ENCODE data around the gene FOSB. TPM values are rescaled to one million over a fixed set of nuclear protein-coding genes. Genes with fewer than 3 reads are reported as not detected.

FOSB gene
- total RNA-seq, 4 donors from 2014 or later, result 306 to 713 (median 395) TPM

DNA sequence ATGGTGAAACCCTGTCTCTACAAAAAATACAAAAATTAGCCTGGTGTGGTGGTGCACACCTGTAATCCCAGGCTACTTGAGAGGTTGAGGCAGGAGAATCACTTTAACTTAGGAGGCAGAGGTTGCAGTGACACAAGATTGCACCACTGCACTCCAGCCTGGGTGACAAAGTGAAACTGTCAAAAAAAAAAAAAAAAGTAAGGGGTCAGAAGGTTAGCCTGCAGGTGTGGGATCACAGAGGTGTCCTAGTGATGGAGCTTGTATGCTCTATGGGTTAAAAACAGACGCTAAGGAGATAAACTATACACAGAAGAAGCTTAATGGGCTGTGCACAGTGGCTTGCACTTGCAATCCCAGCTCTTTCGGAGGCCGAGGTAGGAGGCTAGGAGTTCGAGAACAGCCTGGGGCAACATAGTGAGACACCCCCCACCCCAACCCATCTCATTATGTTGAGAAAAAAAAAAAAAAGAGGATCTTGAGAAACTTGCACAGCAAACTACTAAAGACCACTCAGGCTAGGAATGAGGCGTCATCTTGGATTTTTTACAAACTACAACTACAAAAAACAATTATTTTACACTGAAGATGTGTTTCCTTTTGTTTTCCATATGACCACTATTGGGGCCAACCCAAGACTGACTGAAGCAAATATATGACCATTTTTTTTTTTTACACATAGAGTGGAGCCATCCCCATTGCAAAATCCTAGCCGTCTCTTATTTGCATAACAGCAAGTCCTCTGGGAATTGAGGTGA, 7.9 kb downstream of the FOSB start:
- DNase-seq (ENCODE audit: low spot score), result no peak
- TF ChIP-seq, protein P1, sequence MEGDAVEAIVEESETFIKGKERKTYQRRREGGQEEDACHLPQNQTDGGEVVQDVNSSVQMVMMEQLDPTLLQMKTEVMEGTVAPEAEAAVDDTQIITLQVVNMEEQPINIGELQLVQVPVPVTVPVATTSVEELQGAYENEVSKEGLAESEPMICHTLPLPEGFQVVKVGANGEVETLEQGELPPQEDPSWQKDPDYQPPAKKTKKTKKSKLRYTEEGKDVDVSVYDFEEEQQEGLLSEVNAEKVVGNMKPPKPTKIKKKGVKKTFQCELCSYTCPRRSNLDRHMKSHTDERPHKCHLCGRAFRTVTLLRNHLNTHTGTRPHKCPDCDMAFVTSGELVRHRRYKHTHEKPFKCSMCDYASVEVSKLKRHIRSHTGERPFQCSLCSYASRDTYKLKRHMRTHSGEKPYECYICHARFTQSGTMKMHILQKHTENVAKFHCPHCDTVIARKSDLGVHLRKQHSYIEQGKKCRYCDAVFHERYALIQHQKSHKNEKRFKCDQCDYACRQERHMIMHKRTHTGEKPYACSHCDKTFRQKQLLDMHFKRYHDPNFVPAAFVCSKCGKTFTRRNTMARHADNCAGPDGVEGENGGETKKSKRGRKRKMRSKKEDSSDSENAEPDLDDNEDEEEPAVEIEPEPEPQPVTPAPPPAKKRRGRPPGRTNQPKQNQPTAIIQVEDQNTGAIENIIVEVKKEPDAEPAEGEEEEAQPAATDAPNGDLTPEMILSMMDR (IDR thresholded peaks at IDR 0.05), result no peak
- ATAC-seq (ENCODE audit: low FRiP score), result no peak

DNA sequence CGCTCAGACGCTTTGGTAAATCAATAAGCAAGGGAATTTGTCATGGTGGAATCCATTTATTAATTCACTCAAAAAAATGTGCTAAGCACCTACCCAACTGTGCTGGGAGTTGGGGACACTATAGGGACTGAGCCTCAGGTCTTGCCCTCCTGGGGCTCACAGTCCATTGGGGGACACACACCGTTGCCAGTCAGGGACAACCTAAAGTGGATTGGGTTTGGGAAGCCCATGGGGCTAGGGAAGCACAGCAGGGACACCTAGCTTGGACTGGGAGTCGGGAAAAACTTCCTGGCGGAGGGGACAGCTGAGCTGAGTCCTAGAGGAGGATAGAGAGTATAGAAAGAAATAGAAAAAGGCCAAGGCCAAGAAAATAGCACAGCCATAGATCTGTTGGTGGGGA, 8.5 kb downstream of the FOSB start:
- TF ChIP-seq, protein P1 (IDR thresholded peaks at IDR 0.05), result no peak
- ATAC-seq (ENCODE audit: low FRiP score) (no peak), DNase-seq (ENCODE audit: low spot score) (no peak)

DNA sequence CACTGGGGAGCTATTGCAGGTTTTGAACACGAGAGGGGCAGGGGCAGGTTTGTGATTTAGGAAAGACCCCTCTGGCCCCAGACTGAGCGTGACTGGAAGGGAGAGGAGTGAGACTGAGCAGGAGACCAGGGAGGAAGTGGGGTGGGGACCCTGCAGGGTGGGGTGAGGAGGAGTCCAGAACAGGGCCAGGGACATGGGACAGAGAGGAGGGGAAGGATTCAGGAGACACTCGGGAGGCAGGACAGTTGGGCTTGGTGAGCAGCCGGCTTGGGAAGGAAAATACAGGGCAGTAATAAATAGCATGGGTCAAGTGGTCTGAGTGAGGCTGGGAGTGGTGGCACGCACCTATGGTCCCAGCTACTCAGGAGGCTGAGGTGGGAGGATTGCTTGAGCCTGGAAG, 9.4 kb downstream of the FOSB start:
- TF ChIP-seq, protein P1 (IDR thresholded peaks at IDR 0.05), result no peak

DNA sequence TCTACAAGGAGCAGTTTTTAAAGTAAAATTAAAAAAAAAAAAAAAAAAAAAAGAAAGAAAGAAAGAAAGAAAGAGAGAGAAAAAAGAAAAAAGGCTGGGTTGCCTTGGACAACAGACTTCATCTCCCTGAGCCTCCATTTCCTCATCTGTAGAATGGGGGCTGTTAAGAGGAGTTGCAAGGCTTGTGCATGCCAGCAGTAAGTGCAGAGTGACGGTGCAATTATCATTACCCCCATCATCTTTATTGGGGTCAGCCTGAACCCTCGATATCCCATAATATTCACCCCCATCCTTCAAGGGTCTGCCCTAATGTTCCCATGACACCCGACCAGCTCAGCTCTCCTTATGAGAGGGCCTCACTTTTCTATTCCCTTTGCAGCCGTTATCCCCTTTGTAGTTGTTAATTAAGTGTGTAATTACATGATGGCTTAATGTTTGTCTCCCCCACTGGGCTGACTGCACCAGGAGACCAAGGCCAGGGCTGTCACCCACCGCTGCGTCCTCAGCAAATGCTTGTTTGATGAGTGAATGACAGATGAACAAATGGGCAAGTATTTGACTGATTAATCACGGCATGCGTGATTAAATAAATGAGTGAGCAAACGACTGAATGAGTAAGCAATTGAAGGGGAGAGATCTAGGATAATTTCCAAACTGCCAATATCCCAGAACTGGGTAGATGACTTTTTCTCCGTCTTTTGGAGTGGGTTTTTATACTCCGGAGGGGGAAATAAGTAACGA, 10.1 kb downstream of the FOSB start:
- DNase-seq (ENCODE audit: low spot score) (no peak), ATAC-seq (ENCODE audit: low FRiP score) (peak; percentile 19)
- TF ChIP-seq, protein P1 (IDR thresholded peaks at IDR 0.05), result no peak

More for the DNA sequence above, 9.4 kb downstream of the FOSB start:
- DNase-seq (ENCODE audit: low spot score) (no peak), ATAC-seq (ENCODE audit: low FRiP score) (no peak)

DNA sequence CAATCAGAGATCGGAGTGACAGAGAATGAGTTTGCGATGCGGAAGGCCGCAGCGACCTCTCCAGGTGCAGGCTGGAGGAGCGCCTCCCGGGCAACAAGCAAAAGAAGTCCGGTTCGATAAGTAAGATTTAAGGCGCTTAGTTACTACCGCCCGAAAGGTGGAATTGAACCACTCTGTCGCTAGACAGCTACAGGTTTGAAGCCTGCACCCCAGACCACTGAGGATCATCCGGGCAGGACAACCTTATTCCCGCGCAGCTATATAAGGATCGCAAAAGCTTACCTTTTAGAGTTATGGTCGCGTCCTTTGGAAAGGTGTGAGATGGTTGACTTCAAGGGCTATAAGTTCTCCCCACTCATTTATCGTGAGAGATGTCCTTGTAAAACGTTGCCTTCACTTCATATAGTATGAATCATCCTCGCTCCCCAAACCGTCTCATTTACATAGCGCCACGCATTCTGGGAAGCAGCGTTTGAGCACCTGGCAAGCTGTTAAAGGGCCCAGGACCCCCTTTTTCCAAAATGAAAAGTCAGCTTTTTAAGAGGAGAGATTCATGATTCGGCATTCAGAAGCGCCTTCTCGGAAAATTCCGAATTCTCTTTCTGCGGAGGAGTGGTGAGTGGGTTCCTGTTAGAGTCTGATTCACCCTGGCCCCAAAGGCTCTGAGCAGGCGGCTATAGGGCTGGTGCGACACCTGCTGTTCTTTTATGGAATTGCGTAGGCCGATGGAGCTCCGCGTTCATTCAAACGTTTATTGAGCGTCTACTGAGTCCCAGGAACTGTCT, 10.8 kb downstream of the FOSB start:
- TF ChIP-seq, protein P1 (IDR thresholded peaks at IDR 0.05), result peak in 2 of 3 donors; percentile 90 to 93
- ATAC-seq (ENCODE audit: low FRiP score) (peak; percentile 60), DNase-seq (ENCODE audit: low spot score) (peak; percentile 78)

DNA sequence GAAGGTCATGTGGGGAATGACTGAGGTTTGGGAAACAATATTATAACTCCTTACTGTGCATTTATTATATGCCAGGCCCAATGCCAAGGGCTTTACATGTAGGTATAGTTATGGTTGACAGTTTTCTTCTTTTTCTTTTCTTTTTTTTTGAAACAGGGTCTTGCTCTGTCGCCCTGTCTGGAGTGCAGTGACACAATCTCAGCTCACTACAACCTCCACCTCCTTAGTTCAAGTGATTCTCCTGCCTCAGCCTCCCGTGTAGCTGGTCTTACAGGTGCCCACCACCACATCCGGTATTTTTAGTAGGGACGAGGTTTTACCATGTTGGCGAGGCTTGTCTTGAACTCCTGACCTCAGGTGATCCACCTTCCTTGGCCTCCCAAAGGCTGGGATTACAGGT, 15.2 kb downstream of the FOSB start:
- TF ChIP-seq, protein P1 (IDR thresholded peaks at IDR 0.05), result no peak
- ATAC-seq (ENCODE audit: low FRiP score), result no peak
- DNase-seq (ENCODE audit: low spot score), result no peak

Data from omental fat pad (tissue), 4 donors.